Transverse colon (tissue), 4 donors: ENCODE measurements around the gene COL1A1.

ENCODE experiments used
- EP300 ChIP-seq: sonication (generic); formaldehyde crosslinking; IDR thresholded peaks from one replicate; pipeline ENCODE4 v1.6.1; 2017; ENCODE audit warnings: antibody characterized with exemption, low read depth
- POLR2A ChIP-seq: fragments of 450-650 bp; IDR thresholded peaks from one replicate; pipeline ENCODE4 v1.6.1; 2016; ENCODE audit warnings: antibody characterized with exemption, mild to moderate bottlenecking, moderate library complexity
- POLR2AphosphoS5 ChIP-seq, 3 donors: sonication (generic); formaldehyde crosslinking; IDR thresholded peaks; one replicate each; pipeline ENCODE4 v1.6.1; 2016; ENCODE audit warnings: antibody characterized with exemption in 3 of 3
- TF ChIP-seq, protein P1 (sequence below), 5 experiments: fragments of 200-600 bp in 3 of 5; fragments of 450-650 bp in 2 of 5; sonication (generic) in 3 of 5; IDR thresholded peaks; 1 replicate in 2 of 5; 2 replicates in 3 of 5; pipeline ENCODE4 v1.5.1; 2016 to 2017; ENCODE audit warnings: antibody characterized with exemption in 5 of 5, inconsistent platforms in 3 of 5, mild to moderate bottlenecking in 2 of 5, moderate library complexity in 1 of 5

- TF ChIP-seq POLR2AphosphoS5 (IDR thresholded peaks at IDR 0.05): no peak
- no peak for TF ChIP-seq POLR2A
- TF ChIP-seq, protein P1, sequence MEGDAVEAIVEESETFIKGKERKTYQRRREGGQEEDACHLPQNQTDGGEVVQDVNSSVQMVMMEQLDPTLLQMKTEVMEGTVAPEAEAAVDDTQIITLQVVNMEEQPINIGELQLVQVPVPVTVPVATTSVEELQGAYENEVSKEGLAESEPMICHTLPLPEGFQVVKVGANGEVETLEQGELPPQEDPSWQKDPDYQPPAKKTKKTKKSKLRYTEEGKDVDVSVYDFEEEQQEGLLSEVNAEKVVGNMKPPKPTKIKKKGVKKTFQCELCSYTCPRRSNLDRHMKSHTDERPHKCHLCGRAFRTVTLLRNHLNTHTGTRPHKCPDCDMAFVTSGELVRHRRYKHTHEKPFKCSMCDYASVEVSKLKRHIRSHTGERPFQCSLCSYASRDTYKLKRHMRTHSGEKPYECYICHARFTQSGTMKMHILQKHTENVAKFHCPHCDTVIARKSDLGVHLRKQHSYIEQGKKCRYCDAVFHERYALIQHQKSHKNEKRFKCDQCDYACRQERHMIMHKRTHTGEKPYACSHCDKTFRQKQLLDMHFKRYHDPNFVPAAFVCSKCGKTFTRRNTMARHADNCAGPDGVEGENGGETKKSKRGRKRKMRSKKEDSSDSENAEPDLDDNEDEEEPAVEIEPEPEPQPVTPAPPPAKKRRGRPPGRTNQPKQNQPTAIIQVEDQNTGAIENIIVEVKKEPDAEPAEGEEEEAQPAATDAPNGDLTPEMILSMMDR (IDR thresholded peaks at IDR 0.05): no peak
- TF ChIP-seq EP300: no peak
Observed at GRCh38 chr17:50136096-50136687, 65.2 kb downstream of the COL1A1 start.
